Measurements from ENCODE around the gene PMEL. TPM values are rescaled to one million over a fixed set of nuclear protein-coding genes. Genes with fewer than 3 reads are reported as not detected.
"Not testable (repeated sequence)": the region's sequence is repeated elsewhere in the genome, so short reads cannot be mapped to it uniquely, and the experiment has no call there.

The PMEL gene
- total RNA-seq, 4 donors from 2014 or later, result 0.26 to 3.6 (median 2.9) TPM; not detected in 1

DNA sequence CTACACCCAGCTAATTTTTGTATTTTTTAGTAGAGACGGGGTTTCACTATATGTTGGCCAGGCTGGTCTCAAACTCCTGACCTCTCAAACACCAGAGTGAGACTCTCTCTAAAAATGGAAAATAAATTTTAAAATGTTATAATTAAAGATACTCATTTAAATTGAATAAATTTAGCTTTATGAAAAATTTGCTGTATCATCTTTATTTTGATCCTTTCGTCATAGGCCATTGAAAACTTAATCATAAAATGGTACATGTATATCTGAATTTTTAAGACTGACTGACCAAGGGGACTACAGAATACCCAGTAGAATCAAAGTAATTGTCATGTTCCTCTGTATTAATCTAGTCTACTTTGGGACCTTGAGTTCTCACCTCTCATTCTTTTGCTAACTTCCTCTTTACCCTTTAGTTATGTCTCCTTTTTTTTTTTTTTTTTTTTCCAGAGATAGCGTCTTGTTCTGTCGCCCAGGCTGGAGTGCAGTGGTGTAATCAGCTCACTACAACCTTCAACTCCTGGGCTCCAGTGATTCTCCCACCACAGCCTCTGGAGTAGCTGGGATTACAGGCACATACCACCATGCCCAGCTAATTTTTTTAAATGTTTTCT lies 17.5 kb upstream of the PMEL start:
- TF ChIP-seq, protein P1, sequence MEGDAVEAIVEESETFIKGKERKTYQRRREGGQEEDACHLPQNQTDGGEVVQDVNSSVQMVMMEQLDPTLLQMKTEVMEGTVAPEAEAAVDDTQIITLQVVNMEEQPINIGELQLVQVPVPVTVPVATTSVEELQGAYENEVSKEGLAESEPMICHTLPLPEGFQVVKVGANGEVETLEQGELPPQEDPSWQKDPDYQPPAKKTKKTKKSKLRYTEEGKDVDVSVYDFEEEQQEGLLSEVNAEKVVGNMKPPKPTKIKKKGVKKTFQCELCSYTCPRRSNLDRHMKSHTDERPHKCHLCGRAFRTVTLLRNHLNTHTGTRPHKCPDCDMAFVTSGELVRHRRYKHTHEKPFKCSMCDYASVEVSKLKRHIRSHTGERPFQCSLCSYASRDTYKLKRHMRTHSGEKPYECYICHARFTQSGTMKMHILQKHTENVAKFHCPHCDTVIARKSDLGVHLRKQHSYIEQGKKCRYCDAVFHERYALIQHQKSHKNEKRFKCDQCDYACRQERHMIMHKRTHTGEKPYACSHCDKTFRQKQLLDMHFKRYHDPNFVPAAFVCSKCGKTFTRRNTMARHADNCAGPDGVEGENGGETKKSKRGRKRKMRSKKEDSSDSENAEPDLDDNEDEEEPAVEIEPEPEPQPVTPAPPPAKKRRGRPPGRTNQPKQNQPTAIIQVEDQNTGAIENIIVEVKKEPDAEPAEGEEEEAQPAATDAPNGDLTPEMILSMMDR (IDR thresholded peaks at IDR 0.05), result no peak
- TF ChIP-seq POLR2A (IDR thresholded peaks at IDR 0.05), result no peak
- H3K4me1 ChIP-seq, result no peaks in the 10 kb centered on the region

DNA sequence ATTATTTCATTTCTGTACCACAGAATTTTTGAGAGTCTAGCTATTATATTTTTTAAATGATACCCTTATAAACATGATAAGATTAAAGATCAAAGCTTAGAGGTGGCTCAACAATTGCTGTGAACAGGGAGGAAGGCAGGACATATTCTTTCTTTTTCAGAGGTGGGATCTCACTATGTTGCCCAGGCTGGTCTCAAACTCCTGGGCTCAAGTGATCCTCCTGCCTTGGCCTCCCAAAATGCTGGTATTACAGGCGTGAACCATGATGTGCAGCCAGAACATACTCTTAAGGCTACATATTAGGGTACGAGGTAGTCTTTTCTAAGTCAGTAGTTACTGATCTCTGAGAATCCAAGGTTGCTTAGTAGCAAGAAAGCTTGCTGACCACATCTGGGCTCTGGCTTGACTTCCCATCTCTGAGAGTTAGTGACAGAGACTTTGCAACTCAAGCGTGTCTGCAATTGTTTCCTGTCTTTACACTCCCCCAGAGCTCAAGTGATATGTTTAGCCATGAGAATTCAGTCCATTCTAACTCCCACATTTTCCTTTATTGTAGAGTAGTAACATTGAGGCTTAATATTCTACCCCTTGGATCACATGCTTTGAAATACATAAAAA lies 16.6 kb upstream of the PMEL start:
- Histone ChIP-seq H3K27me3 (no peaks in the 10 kb centered on the region), H3K4me3 (no peak overlapping the region), H3K27ac (no peak overlapping the region), H3K9me3 (no peaks in the 10 kb centered on the region), H3K4me1 (no peaks in the 10 kb centered on the region), H3K36me3 (no peaks in the 10 kb centered on the region)
- TF ChIP-seq POLR2A (IDR thresholded peaks at IDR 0.05), result no peak
- TF ChIP-seq, protein P1 (IDR thresholded peaks at IDR 0.05), result no peak
- intact Hi-C loops (cut with DNase I; ENCODE audit: low total_unique reads), result no loop called here
- no peak for DNase-seq

More for the DNA sequence above, 17.5 kb upstream of the PMEL start:
- Histone ChIP-seq H3K4me3 (no peak overlapping the region), H3K27ac (no peak overlapping the region), H3K27me3 (no peaks in the 10 kb centered on the region), H3K9me3 (no peaks in the 10 kb centered on the region), H3K36me3 (no peaks in the 10 kb centered on the region)
- DNase-seq, result no peak
- intact Hi-C loops (cut with DNase I; ENCODE audit: low total_unique reads), result no loop called here

DNA sequence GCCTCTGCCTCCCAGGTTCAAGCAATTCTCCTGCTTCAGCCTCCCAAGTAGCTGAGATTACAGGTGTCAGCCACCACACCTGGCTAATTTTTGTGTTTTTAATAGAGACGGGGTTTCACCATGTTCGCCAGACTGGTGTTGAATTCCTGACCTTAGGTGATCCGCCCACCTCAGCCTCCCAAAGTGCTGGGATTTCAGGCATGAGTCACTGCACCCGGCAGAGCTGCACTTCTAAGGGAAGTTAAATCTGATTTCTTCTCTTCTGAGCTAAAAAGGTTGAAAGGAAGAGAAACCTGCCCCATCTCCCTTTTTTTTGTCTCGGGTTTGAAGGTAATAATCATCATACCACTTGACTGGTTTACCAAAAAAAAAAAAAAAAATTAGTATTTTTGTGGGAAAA lies 16.0 kb upstream of the PMEL start:
- H3K4me1 ChIP-seq; H3K4me3 ChIP-seq; H3K9me3 ChIP-seq; DNase-seq; intact Hi-C loops (cut with DNase I; ENCODE audit: low total_unique reads); H3K36me3 ChIP-seq; H3K27ac ChIP-seq; H3K27me3 ChIP-seq: not testable (repeated sequence)

DNA sequence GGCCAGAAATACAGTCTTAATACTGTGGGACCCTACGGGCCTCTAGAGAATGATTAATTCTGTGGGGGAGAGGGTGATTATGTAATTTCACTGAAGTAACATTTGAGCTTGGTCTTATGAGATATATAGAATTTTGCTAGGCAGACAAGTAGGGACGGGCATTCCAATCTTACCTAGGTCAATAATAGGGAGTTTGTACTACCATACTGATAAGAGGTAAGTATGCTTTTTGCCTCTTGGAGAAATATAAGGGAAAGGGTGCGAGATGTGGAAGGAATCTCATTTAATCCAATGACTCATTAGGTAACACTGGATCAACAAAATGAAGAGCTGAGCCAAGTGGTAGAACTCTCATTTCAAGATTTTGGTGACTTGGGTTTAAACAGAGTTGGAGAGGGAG lies 13.2 kb upstream of the PMEL start:
- Histone ChIP-seq H3K27ac (no peak overlapping the region), H3K36me3 (no peaks in the 10 kb centered on the region), H3K4me1 (no peaks in the 10 kb centered on the region), H3K9me3 (no peaks in the 10 kb centered on the region), H3K27me3 (no peaks in the 10 kb centered on the region), H3K4me3 (no peak overlapping the region)
- TF ChIP-seq, protein P1 (IDR thresholded peaks at IDR 0.05), result no peak
- TF ChIP-seq POLR2A (IDR thresholded peaks at IDR 0.05), result no peak
- DNase-seq, result no peak
- intact Hi-C loops (cut with DNase I; ENCODE audit: low total_unique reads), result no loop called here

DNA sequence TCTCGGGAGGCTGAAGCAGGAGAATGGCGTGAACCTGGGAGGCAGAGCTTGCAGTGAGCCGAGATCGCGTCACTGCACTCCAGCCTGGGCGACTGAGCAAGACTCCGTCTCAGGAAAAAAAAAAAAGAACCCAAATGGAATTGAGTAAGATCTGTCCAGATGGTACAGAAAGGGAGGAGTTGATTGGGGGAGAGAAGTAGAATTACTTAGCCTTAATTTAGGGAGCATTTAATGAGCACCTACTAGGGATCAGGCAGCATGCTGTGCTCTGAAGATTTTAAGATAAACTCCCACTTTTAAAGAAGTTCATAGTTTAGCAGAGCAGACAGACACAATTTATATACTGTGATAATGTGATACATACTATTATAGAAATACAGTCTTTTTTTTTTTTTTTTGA lies 12.6 kb upstream of the PMEL start:
- intact Hi-C loops (cut with DNase I; ENCODE audit: low total_unique reads), result no loop called here
- Histone ChIP-seq H3K36me3 (no peaks in the 10 kb centered on the region), H3K27ac (no peak overlapping the region), H3K9me3 (no peaks in the 10 kb centered on the region), H3K4me3 (no peak overlapping the region), H3K27me3 (no peaks in the 10 kb centered on the region), H3K4me1 (no peaks in the 10 kb centered on the region)
- TF ChIP-seq, protein P1 (IDR thresholded peaks at IDR 0.05), result no peak
- no peak for TF ChIP-seq POLR2A (IDR thresholded peaks at IDR 0.05)
- DNase-seq, result no peak
